GM13977 (cell line): ENCODE data around the gene ANKRD33B.

Experiments used
- DNase-seq: peaks from one replicate; pipeline ENCODE4 v3.0.0; 2012; ENCODE audit warnings: low spot score
- CTCF ChIP-seq: IDR thresholded peaks from 2 replicates; pipeline ENCODE4 v1.5.1; 2012; ENCODE audit warnings: mild to moderate bottlenecking, control low read depth; ENCODE audit not compliant: insufficient read depth; ENCODE audit errors: extremely low read depth, missing control alignments
- in situ Hi-C: fragments of 300-500 bp; cut with MboI; formaldehyde crosslinking; loops from one replicate; pipeline ENCODE4 v1.12.0; 2022; ENCODE audit warnings: low sequenced_read_pairs, low pct_unique_long_range_greater_than_20kb, mixed read lengths, inconsistent platforms; ENCODE audit not compliant: unreplicated experiment

Gene ANKRD33B

GRCh38 chr5:10666531-10667299 lies 102.8 kb downstream of the ANKRD33B start:
- no peak for DNase-seq
- in situ Hi-C loops = no loop called here
- no peak for TF ChIP-seq CTCF

GRCh38 chr5:10667431-10668057 lies 103.7 kb downstream of the ANKRD33B start:
- no peak for DNase-seq
- in situ Hi-C loops = no loop called here
- TF ChIP-seq CTCF = no peak

- TF ChIP-seq CTCF = no peak
Observed at GRCh38 chr5:10668697-10669096, 104.8 kb downstream of the ANKRD33B start.

GRCh38 chr5:10669983-10670382 lies 106.1 kb downstream of the ANKRD33B start:
- in situ Hi-C loops = no loop called here
- TF ChIP-seq CTCF = no peak
- no peak for DNase-seq

More at GRCh38 chr5:10668697-10669096, 104.8 kb downstream of the ANKRD33B start:
- no peak for DNase-seq
- in situ Hi-C loops = no loop called here

GRCh38 chr5:10671041-10672008 lies 107.5 kb downstream of the ANKRD33B start:
- TF ChIP-seq CTCF = no peak
- DNase-seq = no peak
- in situ Hi-C loops = no loop called here
